Activated CD4-positive, CD25-positive, alpha-beta regulatory T cell treated with anti-CD3 and anti-CD28 coated beads, Interleukin-2, amount 50 U/mL, for 16 hours (primary cell): ENCODE results near the gene C1orf159.

Experiments used
- DNase-seq: peaks from one replicate; pipeline ENCODE4 v3.0.0-alpha.2; 2020; ENCODE audit warnings: low read depth, low spot score

The C1orf159 gene

DNA sequence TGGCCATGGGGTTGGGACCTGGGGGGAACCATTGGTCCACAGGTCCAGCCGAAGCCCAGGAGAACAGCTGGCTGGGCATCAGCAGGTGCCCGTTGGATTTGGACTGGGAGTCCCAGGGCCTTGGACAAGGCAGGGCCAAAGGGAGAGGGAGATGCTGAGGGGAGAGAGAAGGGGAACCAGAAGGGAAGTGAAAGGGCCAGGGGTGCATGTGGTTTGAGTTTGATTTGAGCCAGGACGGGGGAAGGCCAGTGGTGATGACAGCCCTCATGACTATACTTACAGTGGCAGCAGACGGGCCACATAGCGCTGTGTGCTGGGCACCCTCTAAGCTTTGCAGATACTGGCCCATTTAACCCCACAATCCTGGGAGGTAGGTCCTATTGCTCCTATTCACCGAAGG lies 77.2 kb downstream of the C1orf159 start:
- DNase-seq: no peak

DNA sequence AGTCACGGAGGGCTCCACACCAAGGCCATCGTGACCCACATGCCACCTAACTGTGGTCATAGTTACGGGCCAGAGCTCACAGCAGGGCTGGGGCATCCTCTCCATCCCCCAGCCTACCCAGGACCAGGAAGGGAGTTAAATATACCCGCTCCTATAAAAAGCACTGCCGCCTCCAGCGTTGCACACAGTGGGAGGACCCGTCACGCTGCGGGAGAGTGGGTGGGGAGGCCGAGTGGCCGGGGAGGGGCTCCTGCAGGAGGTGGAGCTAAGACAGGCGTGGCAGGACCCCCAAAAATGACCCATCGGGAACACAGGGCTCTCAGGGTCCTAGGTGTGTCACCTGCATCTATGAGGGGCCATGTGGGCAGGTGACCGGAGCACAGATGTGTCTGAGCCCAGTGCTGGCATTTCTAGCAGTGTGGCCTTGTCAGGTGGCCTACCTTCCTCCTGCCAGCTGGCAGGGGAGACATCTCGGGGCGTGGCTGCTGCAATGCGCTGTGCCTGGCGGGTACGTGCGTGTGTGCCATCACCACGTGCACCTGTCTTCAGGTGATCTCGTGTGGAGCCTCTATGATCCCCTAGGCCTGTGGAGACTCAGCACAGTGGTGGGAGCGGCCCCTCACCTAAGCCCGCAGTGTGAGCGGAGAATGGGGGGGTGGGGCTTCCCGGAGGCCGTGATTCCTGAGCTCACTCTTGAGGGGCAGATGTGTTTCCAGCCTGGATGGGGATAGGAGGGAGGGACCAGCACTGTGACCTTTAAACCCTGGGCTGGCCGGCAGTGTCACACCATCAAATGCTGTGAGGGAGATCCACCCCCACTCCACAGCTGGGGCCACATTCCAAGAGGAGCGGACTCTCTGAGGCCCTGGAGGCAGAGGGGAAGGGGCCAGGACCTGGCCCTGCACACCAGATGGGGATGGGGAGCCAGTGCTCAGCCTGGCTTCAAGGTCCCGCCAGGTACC lies 78.2 kb downstream of the C1orf159 start:
- DNase-seq: no peak

DNA sequence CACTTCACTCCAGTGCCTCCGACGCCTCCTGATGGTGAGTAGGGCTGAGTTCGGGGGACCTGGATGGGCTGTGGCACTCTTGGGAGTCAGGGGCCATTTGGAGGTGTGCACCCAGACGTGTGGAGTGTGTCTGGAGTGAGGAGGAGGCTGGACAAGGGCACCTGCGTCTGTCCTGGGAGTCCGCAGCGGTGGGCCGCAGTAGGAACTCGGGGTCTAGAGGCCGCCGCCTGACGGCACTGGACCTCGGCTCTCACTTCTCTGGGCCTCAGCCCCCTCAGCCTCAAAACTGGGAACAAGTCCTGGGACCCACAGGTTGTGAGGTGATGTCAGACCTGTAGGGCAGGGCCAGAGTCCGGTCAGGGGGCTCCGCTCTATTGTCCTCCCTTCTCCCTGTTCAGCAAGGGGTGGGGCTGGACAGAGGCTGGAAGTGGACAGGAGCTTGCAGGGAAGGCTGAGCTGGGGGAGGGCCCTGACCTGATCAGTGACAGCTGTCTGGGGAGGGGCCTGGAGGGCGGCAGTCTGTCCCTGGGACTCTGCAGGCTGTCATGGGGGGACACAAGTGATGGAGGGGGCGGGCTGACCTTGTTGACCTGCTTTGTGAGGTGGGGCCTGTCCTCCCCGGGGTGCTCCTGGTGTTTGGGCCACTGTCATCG lies 80.5 kb downstream of the C1orf159 start:
- DNase-seq: no peak

DNA sequence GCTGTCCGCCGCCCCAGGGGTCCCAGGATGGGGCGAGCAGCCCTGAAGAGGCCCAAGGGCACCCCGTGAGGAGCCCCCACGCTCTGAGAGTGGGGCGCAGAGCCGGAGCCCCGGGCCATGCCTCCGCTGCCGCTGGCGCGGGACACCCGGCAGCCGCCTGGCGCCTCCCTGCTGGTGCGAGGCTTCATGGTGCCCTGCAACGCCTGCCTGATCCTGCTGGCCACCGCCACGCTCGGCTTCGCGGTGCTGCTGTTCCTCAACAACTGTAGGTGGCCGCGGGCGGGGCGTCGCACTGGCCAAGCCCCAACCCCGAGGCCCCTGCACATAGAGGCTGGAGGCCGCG lies 81.5 kb downstream of the C1orf159 start:
- no peak for DNase-seq

DNA sequence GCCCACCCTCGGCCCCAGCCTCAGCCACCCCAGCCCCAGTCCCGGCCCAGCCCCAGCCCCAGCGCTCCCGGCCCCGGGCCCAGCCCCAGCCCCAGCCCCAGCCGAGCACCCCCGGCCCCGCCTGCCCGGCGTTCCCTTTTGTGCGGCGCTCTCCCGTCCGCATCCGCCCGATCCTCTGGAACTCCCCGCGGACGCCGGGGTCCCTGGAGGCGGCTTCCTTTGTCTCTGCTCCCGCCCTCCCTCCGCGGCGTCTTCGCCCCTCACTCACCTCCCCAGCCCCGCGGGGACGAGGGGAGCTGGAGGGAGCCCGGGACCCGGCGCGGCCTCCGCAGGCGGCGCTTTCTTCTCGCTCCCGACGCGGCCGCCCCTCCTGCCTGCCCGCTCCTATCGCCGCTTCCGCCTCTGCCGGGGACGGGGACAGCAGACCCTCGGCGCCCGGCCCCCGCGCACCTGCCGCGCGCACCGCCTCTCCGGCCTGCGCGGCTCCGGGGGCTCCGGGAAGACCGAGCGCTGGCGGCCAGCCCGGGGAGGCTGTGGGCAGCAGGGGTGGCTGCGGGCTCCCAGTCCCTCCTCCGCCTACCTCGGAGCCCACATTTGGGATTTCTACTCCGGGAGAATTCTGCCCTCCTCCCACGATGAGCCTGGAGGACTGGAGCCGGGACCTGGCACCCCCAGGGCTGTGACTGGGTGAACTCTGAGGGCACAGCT lies 82.0 kb downstream of the C1orf159 start:
- DNase-seq: no peak

DNA sequence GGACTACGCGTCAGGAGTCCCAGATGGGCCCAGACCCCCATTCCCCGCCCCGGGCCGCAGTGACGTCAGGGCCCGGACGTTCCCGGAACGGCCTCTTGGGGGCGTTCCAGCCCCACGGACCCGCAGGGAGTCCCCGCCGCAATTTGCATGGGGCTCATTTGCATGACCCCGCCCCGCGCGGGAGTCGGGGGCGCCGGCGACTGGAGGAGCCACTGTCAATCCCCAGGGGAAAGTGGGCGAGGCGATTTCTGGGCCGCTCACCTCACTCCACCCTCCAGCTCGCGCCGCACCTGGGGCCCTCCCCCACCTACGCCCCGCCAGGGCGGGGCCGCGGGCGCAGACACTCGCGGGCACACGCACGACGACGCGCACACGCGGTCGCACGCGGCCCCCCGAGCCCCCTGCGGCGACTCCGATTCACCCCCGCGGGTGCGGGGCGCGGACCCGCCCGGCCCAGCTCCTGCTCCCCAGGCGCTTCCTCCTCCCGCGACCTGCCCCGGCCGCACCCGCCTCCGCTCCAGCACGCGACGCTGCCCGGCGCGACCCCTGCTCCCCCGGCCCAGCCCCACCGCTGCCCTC lies 82.8 kb downstream of the C1orf159 start:
- DNase-seq: peak; percentile 73

DNA sequence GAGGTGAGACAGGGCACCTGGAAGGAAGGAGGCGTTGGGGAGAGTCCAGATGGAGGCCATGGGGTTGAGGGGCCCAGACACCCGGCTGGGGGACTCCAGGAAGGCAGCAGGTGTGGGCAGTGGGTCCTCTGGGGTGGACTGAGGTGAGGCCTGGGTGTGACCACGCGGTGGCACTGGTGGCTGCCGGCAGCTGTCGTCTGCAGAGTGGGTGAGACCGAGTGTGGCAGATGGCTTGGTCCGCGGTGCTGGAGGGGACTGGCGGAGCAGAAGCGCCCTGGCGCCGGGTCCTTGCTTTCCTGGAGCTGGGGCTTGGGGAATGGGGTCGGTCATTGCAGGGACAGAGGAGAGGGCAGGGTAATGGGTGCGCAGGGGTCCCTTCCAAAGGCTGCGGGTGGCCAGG lies 83.5 kb downstream of the C1orf159 start:
- no peak for DNase-seq
